ENCODE data around the gene ABCB8. TPM values are rescaled to one million over a fixed set of nuclear protein-coding genes. Genes with fewer than 3 reads are reported as not detected.

ABCB8 gene
- total and polyA plus RNA-seq, 9 of the 15 experiments (the other 6 are each of a cell fraction or from before 2014, with no cell fraction given) = 7.6 to 106 (median 36.3) TPM

- TF ChIP-seq ZNF395 (CRISPR knock-in tag; IDR thresholded peaks at IDR 0.05) (peak; percentile 85; the same call in 1 of the 2 replicates), KLF6 (CRISPR knock-in tag; IDR thresholded peaks at IDR 0.05; ENCODE audit: borderline replicate concordance) (peak; percentile 43; the same call in 1 of the 2 replicates), HEY1 (CRISPR knock-in tag; IDR thresholded peaks at IDR 0.05; ENCODE audit: borderline replicate concordance) (no peak), HINFP (tag; conservative IDR thresholded peaks at IDR 0.05; ENCODE audit: low read depth) (no peak), ZNF75A (CRISPR knock-in tag; IDR thresholded peaks at IDR 0.05) (no peak), ZNF23 (CRISPR knock-in tag; IDR thresholded peaks at IDR 0.05) (no peak), ZMIZ1 (IDR thresholded peaks at IDR 0.05; ENCODE audit: low read depth in 2 of 2, low read length in 2 of 2) (no peak), NELFE (IDR thresholded peaks at IDR 0.05; ENCODE audit: insufficient read depth, insufficient read length) (no peak), ZNF699 (CRISPR knock-in tag; IDR thresholded peaks at IDR 0.05; ENCODE audit: insufficient replicate concordance) (no peak), ZNF589 (CRISPR knock-in tag; IDR thresholded peaks at IDR 0.05; ENCODE audit: low read depth) (peak; percentile 73; the same call in 1 of the 2 replicates), ASH1L (IDR thresholded peaks at IDR 0.05; ENCODE audit: borderline replicate concordance, low read depth, partially characterized antibody) (no peak), KLF16 (IDR thresholded peaks at IDR 0.05) (no peak), GTF2E2 (tag; IDR thresholded peaks at IDR 0.05) (no peak), MEIS2 (IDR thresholded peaks at IDR 0.05; ENCODE audit: partially characterized antibody) (no peak), RAD21 (CRISPR knock-in tag; conservative IDR thresholded peaks at IDR 0.05 in 1 of 2, IDR thresholded peaks at IDR 0.05 in 1 of 2) (no peak), ZNF445 (CRISPR knock-in tag; IDR thresholded peaks at IDR 0.05; ENCODE audit: low read depth) (no peak), MXI1 (IDR thresholded peaks at IDR 0.05; ENCODE audit: low read depth, low read length) (peak; percentile 53; the same call in 1 of the 2 replicates), PRPF4 (IDR thresholded peaks at IDR 0.05; ENCODE audit: insufficient read depth, low read depth, low read length, poor library complexity, severe bottlenecking) (no peak)
Measured at GRCh38 chr7:151010307-151011096, 17.7 kb upstream of the ABCB8 start (continued).

Measured in K562 (cell line).